PC-3 (cell line): ENCODE measurements around the gene MCF2L2.

Experiments used
- EZH2 ChIP-seq: fragments of 300-600 bp; sonication (generic); IDR thresholded peaks from one replicate; pipeline ENCODE4 v1.6.1; 2017; ENCODE audit warnings: antibody characterized with exemption, mild to moderate bottlenecking, low read length; ENCODE audit not compliant: unreplicated experiment
- TF ChIP-seq, protein P1 (sequence below): fragments of 300-600 bp; sonication (generic); conservative IDR thresholded peaks from 2 replicates; pipeline ENCODE4 v1.5.1; 2017; ENCODE audit warnings: antibody characterized with exemption, low read depth, mild to moderate bottlenecking, low read length

DNA sequence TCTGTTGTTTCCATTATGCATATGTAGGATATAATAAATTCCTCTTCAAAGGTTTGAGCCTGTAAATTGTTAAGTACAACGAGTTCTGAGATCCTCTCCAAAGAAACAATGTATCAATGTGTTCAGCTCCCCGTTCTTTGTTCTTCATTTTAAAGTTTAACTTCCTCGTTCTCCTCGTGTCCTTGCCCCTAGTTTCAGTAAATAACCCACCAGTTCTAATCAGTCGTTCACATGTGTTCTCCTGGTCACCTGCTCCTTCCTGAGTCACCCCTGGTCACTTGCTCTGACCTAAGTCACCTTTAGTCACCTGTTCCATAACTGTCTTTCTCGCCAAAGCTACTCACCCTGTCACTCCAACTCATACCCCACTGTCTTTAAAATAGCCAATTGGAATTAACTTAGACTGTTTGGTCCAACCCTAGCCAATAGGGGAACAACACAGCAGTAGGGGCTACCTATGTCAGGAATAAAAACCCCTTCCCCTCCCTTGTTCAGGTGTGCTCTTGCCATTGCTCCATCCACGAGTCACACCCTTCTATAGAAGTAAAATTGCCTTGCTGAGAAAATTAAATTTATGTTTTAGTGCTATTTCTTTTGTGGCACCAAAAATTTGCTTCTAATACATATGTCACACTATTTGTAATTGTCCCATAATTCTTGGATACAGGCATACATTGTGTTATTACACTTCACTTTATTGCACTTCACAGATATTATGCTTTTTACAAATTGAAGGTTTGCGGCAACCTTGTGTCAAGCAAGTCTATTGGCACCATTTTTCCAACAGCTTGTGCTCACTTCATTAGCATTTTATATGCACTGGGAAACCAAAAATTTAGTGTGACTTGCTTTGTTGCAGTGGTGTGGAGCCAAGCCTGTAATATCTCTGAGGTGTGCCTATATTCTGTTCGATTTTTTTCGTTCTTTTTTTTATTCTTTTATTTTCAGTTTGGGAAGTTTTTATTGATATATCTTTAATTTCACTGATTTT lies 15.3 kb upstream of the MCF2L2 start:
- TF ChIP-seq EZH2, result no peak
- TF ChIP-seq, protein P1, sequence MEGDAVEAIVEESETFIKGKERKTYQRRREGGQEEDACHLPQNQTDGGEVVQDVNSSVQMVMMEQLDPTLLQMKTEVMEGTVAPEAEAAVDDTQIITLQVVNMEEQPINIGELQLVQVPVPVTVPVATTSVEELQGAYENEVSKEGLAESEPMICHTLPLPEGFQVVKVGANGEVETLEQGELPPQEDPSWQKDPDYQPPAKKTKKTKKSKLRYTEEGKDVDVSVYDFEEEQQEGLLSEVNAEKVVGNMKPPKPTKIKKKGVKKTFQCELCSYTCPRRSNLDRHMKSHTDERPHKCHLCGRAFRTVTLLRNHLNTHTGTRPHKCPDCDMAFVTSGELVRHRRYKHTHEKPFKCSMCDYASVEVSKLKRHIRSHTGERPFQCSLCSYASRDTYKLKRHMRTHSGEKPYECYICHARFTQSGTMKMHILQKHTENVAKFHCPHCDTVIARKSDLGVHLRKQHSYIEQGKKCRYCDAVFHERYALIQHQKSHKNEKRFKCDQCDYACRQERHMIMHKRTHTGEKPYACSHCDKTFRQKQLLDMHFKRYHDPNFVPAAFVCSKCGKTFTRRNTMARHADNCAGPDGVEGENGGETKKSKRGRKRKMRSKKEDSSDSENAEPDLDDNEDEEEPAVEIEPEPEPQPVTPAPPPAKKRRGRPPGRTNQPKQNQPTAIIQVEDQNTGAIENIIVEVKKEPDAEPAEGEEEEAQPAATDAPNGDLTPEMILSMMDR, result no peak
